ENCODE data around the gene TMEM88.
A peak's percentile ranks its signal among the peaks of the same experiment; 100 is the strongest.

The TMEM88 gene

DNA sequence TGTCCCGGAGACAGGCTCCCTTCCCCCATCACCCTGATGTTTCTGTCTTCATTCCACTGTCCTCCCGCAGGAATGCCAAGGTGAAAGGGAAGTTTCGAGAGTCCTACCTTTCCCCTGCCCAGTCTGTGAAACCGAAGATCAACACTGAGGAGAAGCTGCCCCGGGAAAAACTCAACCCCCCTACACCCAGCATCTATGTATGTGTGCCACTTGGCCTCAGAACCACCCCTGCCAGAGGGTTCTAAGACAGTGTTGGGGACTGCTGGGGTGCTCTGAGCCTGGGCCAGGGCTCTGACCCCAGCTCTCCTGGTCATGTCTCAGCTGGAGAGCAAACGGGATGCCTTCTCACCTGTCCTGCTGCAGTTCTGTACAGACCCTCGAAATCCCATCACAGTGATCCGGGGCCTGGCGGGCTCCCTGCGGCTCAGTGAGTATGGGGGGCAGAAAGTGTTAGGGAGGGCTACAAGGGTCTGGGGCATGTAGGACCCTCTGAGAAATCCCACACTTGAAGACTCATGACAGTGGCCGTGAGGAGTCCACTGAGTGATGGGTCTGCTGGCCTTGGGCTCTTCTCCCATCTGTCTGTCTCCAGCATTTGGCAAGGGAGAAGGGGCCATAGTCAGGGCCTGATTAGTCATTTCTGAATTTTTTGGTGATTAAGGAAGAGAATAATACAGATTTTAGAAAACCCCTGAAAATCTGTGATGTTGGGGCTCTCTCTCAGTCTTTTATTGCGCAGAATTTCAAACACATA is 4.9 kb upstream of the TMEM88 start:
- H2AFZ ChIP-seq (ENCODE audit: low read length), result no peak overlapping the region
- H3K4me1 ChIP-seq (ENCODE audit: low read length), result peaks cover 11% of the 10 kb centered on the region
- no peak overlapping the region for H3K4me3 ChIP-seq (ENCODE audit: low read length)
- TF ChIP-seq EZH2phosphoT487 (IDR thresholded peaks at IDR 0.05; ENCODE audit: low read length), result no peak
- TF ChIP-seq, protein P1, sequence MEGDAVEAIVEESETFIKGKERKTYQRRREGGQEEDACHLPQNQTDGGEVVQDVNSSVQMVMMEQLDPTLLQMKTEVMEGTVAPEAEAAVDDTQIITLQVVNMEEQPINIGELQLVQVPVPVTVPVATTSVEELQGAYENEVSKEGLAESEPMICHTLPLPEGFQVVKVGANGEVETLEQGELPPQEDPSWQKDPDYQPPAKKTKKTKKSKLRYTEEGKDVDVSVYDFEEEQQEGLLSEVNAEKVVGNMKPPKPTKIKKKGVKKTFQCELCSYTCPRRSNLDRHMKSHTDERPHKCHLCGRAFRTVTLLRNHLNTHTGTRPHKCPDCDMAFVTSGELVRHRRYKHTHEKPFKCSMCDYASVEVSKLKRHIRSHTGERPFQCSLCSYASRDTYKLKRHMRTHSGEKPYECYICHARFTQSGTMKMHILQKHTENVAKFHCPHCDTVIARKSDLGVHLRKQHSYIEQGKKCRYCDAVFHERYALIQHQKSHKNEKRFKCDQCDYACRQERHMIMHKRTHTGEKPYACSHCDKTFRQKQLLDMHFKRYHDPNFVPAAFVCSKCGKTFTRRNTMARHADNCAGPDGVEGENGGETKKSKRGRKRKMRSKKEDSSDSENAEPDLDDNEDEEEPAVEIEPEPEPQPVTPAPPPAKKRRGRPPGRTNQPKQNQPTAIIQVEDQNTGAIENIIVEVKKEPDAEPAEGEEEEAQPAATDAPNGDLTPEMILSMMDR (IDR thresholded peaks at IDR 0.05; ENCODE audit: low read length), result no peak
- no peak for TF ChIP-seq EZH2 (optimal IDR thresholded peaks at IDR 0.05; ENCODE audit: low read depth, low read length)
- no peak overlapping the region for H3K9ac ChIP-seq (ENCODE audit: low read length)
- H3K36me3 ChIP-seq (replicated peaks; ENCODE audit: insufficient read depth, low read length), result no peaks in the 10 kb centered on the region
- no peaks in the 10 kb centered on the region for H3K9me3 ChIP-seq (replicated peaks; ENCODE audit: insufficient read depth, low read length)
- no peak for DNase-seq
- no peaks in the 10 kb centered on the region; the same call in 1 of the 2 replicates for H3F3A ChIP-seq (ENCODE audit: insufficient read depth, low read length)
- no peaks in the 10 kb centered on the region for H4K20me1 ChIP-seq (ENCODE audit: insufficient read depth, low read length)
- no peak overlapping the region for H3K27ac ChIP-seq (ENCODE audit: low read length)
- H3K9me2 ChIP-seq (replicated peaks; ENCODE audit: insufficient read depth, low read length), result no peaks in the 10 kb centered on the region
- no peaks in the 10 kb centered on the region for H3K27me3 ChIP-seq (replicated peaks; ENCODE audit: insufficient read depth, low read length)
- H3K4me2 ChIP-seq (ENCODE audit: low read depth, low read length), result no peak overlapping the region
- peaks cover 7% of the 10 kb centered on the region for H3K79me2 ChIP-seq (ENCODE audit: low read length)

DNA sequence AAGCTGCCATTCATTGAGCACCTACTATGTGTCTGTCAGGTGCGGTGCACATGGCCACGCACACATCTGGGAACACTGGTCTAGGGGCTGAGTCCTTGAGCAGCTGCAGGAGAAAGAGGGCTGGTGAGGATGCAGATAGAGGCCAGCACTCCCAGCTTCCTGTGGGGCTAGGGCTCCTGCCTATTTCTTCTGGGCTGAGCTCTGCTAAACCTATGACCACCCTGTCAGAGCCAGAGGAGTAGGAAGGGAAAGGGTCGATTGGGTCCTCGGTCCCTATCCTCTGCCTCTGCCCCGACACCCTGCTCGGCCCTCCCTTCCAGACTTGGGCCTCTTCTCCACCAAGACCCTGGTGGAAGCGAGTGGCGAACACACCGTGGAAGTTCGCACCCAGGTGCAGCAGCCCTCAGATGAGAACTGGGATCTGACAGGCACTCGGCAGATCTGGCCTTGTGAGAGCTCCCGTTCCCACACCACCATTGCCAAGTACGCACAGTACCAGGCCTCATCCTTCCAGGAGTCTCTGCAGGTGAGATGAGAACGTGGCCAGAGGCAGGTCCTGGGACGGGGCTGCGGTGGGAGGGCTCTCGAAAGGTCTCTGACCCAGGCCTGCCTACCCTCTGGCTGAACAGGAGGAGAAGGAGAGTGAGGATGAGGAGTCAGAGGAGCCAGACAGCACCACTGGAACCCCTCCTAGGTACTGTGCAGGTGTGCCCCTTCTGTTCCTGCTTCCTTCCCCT is 4.0 kb upstream of the TMEM88 start:
- no peaks in the 10 kb centered on the region for H3F3A ChIP-seq (ENCODE audit: insufficient read depth, low read length)
- H3K4me3 ChIP-seq (ENCODE audit: low read length), result peak overlapping the region; percentile 64
- peaks cover 9% of the 10 kb centered on the region for H3K79me2 ChIP-seq (ENCODE audit: low read length)
- TF ChIP-seq EZH2 (optimal IDR thresholded peaks at IDR 0.05; ENCODE audit: low read depth, low read length), result no peak
- TF ChIP-seq, protein P1 (IDR thresholded peaks at IDR 0.05; ENCODE audit: low read length), result no peak
- TF ChIP-seq EZH2phosphoT487 (IDR thresholded peaks at IDR 0.05; ENCODE audit: low read length), result no peak
- DNase-seq, result no peak
- H3K9me3 ChIP-seq (replicated peaks; ENCODE audit: insufficient read depth, low read length), result no peaks in the 10 kb centered on the region
- H3K27ac ChIP-seq (ENCODE audit: low read length), result no peak overlapping the region
- peak overlapping the region; percentile 80 for H3K4me2 ChIP-seq (ENCODE audit: low read depth, low read length)
- H2AFZ ChIP-seq (ENCODE audit: low read length), result peak overlapping the region; percentile 55; the same call in 1 of the 2 replicates
- no peaks in the 10 kb centered on the region for H3K36me3 ChIP-seq (replicated peaks; ENCODE audit: insufficient read depth, low read length)
- H3K27me3 ChIP-seq (replicated peaks; ENCODE audit: insufficient read depth, low read length), result no peaks in the 10 kb centered on the region
- no peaks in the 10 kb centered on the region for H3K9me2 ChIP-seq (replicated peaks; ENCODE audit: insufficient read depth, low read length)
- H3K4me1 ChIP-seq (ENCODE audit: low read length), result peaks cover 12% of the 10 kb centered on the region
- H4K20me1 ChIP-seq (ENCODE audit: insufficient read depth, low read length), result no peaks in the 10 kb centered on the region
- peak overlapping the region; percentile 45 for H3K9ac ChIP-seq (ENCODE audit: low read length)

DNA sequence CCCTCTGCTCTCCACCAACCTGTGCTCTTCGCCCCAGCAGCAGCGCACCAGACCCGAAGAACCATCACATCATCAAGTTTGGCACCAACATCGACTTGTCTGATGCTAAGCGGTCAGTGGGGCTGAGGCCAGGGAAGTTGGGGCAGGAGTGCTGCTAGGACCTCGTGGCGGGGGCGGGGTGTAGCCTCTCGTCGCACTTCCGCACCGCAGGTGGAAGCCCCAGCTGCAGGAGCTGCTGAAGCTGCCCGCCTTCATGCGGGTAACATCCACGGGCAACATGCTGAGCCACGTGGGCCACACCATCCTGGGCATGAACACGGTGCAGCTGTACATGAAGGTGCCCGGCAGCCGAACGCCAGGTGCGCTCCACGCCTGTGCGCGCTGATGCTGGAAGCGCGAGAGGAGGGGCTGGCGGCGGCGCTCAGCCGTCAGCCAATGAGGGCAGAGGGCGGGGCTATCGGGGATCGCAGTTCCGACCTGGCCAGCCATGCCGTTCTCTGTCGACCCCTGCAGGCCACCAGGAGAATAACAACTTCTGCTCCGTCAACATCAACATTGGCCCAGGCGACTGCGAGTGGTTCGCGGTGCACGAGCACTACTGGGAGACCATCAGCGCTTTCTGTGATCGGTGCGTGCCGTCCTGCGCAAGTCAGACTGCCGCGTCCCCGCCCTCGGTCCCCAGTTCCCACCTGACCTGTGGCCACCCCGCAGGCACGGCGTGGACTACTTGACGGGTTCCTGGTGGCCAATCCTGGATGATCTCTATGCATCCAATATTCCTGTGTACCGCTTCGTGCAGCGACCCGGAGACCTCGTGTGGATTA is 3.2 kb upstream of the TMEM88 start:
- Histone ChIP-seq H3K4me2 (ENCODE audit: low read depth, low read length) (peak overlapping the region; percentile 80), H3K9me2 (replicated peaks; ENCODE audit: insufficient read depth, low read length) (no peaks in the 10 kb centered on the region), H3K9me3 (replicated peaks; ENCODE audit: insufficient read depth, low read length) (no peaks in the 10 kb centered on the region), H4K20me1 (ENCODE audit: insufficient read depth, low read length) (no peaks in the 10 kb centered on the region), H3K79me2 (ENCODE audit: low read length) (peaks cover 16% of the 10 kb centered on the region), H3K27me3 (replicated peaks; ENCODE audit: insufficient read depth, low read length) (no peaks in the 10 kb centered on the region), H3K4me1 (ENCODE audit: low read length) (peaks cover 13% of the 10 kb centered on the region), H3K4me3 (ENCODE audit: low read length) (peak overlapping the region; percentile 64), H2AFZ (ENCODE audit: low read length) (peak overlapping the region; percentile 55; the same call in 1 of the 2 replicates), H3K27ac (ENCODE audit: low read length) (no peak overlapping the region), H3F3A (ENCODE audit: insufficient read depth, low read length) (peaks cover 6% of the 10 kb centered on the region; the same call in 1 of the 2 replicates), H3K9ac (ENCODE audit: low read length) (peak overlapping the region; percentile 45), H3K36me3 (replicated peaks; ENCODE audit: insufficient read depth, low read length) (no peaks in the 10 kb centered on the region)
- peak; percentile 95 for DNase-seq
- TF ChIP-seq EZH2 (optimal IDR thresholded peaks at IDR 0.05; ENCODE audit: low read depth, low read length) (no peak), EZH2phosphoT487 (IDR thresholded peaks at IDR 0.05; ENCODE audit: low read length) (no peak)
- TF ChIP-seq, protein P1 (IDR thresholded peaks at IDR 0.05; ENCODE audit: low read length), result peak; percentile 91
